ENCODE measurements around the gene TPRX2. TPM values are rescaled to one million over a fixed set of nuclear protein-coding genes. Genes with fewer than 3 reads are reported as not detected.

TPRX2 gene
- total and polyA plus RNA-seq, 2 of the 8 experiments (the other 6 are each of a cell fraction or from before 2014, with no cell fraction given): not detected

DNA sequence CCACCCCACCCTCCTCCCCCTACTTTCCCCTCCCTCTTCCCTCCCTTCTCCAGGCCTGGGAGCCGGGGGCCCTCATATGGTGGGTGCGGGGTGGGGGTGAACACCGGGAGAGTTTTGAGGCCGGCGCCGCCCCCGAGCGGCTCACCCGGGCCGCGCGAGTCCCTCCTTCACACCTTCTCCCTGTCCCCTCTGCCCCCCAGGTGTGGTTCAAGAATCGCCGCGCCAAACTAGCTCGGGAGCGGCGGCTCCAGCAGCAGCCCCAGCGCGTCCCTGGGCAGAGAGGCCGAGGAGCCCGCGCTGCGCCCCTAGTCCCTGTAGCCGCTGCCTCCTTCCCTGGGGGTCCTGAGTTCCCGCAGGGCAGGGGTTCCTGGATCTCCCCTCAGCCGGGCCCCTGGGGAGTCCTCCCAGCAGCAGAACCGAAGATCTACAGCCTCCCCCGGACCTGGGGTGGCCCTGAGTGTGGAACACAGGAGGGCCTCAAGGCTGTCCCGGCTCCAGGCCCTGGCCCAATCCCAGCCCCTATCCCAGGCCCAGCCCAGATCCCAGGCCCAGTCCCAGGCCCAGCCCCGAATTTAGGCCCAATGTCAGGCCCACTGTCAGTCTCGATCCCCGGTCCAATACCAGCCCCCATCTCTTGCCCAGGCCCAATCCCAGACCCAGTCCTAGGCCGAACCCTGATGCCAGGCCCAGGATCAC lies 1.7 kb downstream of the TPRX2 start (continued):
- TF ChIP-seq NRF1 (IDR thresholded peaks at IDR 0.05; ENCODE audit: low read depth, low read length) (no peak), ATF2 (IDR thresholded peaks at IDR 0.05; ENCODE audit: low read length) (no peak), KDM4A (IDR thresholded peaks at IDR 0.05; ENCODE audit: low read depth, low read length, severe bottlenecking) (no peak), SRF (IDR thresholded peaks at IDR 0.05; ENCODE audit: low read depth, low read length) (no peak), BACH1 (IDR thresholded peaks at IDR 0.05; ENCODE audit: low read length) (no peak), CREB1 (IDR thresholded peaks at IDR 0.05) (no peak), SIX5 (IDR thresholded peaks at IDR 0.05; ENCODE audit: low read depth, low read length) (no peak), HDAC6 (IDR thresholded peaks at IDR 0.05; ENCODE audit: low read depth, low read length) (no peak), CTBP2 (IDR thresholded peaks at IDR 0.05; ENCODE audit: borderline replicate concordance, insufficient read depth, insufficient read length, low read length) (no peak), TBP (IDR thresholded peaks at IDR 0.05; ENCODE audit: low read depth, low read length) (no peak), HDAC2 (IDR thresholded peaks at IDR 0.05; ENCODE audit: borderline replicate concordance in 1 of 2, low read depth in 2 of 2, low read length in 2 of 2) (no peak)

All from H1 (cell line).